Thyroid gland (tissue), 4 donors: Measurements from ENCODE around the gene CCDC63.

Experiments
- POLR2A ChIP-seq, 2 donors: fragments of 450-650 bp; IDR thresholded peaks; one replicate each; pipeline ENCODE4 v1.6.1; 2017; ENCODE audit warnings: antibody characterized with exemption in 2 of 2, mild to moderate bottlenecking in 2 of 2, moderate library complexity in 1 of 2
- TF ChIP-seq, protein P1 (sequence below), 6 experiments: fragments of 200-600 bp in 3 of 6; fragments of 450-650 bp in 3 of 6; sonication (generic) in 3 of 6; IDR thresholded peaks; one replicate each; pipeline ENCODE4 v1.5.1; 2016 to 2019; ENCODE audit warnings: antibody characterized with exemption in 6 of 6, mild to moderate bottlenecking in 2 of 6, inconsistent platforms in 1 of 6, moderate library complexity in 1 of 6

DNA sequence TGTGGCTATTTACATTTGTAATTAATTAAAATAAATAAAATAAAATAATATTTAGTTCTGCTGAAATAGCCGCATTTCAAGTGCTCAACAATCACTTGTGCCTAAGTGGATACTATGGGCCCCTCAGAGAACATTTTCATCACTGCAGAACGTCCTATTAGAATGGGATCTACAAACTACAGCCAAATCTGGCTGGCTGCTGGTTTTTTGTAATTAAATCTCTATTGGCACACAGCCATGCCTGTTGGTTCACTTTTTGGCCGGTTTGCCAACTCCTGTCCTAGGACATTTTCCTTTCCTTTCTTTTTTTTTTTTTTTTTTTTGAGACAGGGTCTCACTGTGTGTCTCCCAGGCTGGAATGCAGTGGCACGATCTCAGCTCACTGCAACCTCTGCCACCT lies 9.8 kb downstream of the CCDC63 start:
- no peak for TF ChIP-seq POLR2A (IDR thresholded peaks at IDR 0.05)
- TF ChIP-seq, protein P1, sequence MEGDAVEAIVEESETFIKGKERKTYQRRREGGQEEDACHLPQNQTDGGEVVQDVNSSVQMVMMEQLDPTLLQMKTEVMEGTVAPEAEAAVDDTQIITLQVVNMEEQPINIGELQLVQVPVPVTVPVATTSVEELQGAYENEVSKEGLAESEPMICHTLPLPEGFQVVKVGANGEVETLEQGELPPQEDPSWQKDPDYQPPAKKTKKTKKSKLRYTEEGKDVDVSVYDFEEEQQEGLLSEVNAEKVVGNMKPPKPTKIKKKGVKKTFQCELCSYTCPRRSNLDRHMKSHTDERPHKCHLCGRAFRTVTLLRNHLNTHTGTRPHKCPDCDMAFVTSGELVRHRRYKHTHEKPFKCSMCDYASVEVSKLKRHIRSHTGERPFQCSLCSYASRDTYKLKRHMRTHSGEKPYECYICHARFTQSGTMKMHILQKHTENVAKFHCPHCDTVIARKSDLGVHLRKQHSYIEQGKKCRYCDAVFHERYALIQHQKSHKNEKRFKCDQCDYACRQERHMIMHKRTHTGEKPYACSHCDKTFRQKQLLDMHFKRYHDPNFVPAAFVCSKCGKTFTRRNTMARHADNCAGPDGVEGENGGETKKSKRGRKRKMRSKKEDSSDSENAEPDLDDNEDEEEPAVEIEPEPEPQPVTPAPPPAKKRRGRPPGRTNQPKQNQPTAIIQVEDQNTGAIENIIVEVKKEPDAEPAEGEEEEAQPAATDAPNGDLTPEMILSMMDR (IDR thresholded peaks at IDR 0.05): no peak
